HepG2 (cell line): Measurements from ENCODE around the gene ERBB4.

ENCODE experiments used
- KAT8 ChIP-seq: IDR thresholded peaks from 2 replicates; pipeline ENCODE4 v1.6.1; 2016; ENCODE audit warnings: missing genetic modification reagents, missing compliant biosample characterization
- MED13 ChIP-seq: sonication (generic); formaldehyde crosslinking; IDR thresholded peaks from 2 replicates; pipeline ENCODE4 v1.5.0; 2020; ENCODE audit warnings: missing genetic modification reagents
- YY1 ChIP-seq: IDR thresholded peaks from 2 replicates; pipeline ENCODE4 v1.6.1; 2011; ENCODE audit warnings: low read length, low read depth, moderate library complexity, mild to moderate bottlenecking; ENCODE audit not compliant: insufficient read depth, insufficient replicate concordance
- TF ChIP-seq, protein P1 (sequence below): IDR thresholded peaks from 2 replicates; pipeline ENCODE4 v1.6.1; 2012; ENCODE audit warnings: low read length, improper control_type of control experiment
- TF ChIP-seq, protein P2 (sequence below): IDR thresholded peaks from 2 replicates; pipeline ENCODE4 v1.6.1; 2016; ENCODE audit warnings: low read depth, borderline replicate concordance
- TF ChIP-seq, protein P3 (sequence below), 2 experiments: IDR thresholded peaks; 2 replicates each; pipeline ENCODE4 v1.6.1; 2011 to 2012; ENCODE audit warnings: low read length in 2 of 2, borderline replicate concordance in 1 of 2, low read depth in 1 of 2, mild to moderate bottlenecking in 1 of 2, moderate library complexity in 1 of 2
- TF ChIP-seq, protein P4 (sequence below): IDR thresholded peaks from 2 replicates; pipeline ENCODE4 v1.6.1; 2012; ENCODE audit warnings: inconsistent platforms

DNA sequence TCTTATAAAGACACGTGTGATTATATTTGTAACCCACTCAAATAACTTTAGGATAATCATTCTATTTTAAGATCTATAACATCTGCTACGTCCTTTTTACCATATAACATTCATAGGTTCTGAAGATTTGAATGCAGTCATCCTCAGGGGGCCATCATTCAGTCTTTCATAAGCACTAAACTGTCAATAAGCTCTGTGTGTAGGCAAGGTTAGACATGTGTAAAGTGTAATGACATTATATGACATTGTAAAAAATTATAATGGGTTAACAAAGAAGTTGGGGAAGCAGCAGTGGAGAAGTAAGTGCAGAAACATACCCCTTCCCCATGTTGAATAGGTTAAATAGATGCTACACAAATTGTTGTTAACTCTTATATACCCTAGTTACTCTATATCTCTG lies 845.9 kb downstream of the ERBB4 start:
- TF ChIP-seq, protein P1, sequence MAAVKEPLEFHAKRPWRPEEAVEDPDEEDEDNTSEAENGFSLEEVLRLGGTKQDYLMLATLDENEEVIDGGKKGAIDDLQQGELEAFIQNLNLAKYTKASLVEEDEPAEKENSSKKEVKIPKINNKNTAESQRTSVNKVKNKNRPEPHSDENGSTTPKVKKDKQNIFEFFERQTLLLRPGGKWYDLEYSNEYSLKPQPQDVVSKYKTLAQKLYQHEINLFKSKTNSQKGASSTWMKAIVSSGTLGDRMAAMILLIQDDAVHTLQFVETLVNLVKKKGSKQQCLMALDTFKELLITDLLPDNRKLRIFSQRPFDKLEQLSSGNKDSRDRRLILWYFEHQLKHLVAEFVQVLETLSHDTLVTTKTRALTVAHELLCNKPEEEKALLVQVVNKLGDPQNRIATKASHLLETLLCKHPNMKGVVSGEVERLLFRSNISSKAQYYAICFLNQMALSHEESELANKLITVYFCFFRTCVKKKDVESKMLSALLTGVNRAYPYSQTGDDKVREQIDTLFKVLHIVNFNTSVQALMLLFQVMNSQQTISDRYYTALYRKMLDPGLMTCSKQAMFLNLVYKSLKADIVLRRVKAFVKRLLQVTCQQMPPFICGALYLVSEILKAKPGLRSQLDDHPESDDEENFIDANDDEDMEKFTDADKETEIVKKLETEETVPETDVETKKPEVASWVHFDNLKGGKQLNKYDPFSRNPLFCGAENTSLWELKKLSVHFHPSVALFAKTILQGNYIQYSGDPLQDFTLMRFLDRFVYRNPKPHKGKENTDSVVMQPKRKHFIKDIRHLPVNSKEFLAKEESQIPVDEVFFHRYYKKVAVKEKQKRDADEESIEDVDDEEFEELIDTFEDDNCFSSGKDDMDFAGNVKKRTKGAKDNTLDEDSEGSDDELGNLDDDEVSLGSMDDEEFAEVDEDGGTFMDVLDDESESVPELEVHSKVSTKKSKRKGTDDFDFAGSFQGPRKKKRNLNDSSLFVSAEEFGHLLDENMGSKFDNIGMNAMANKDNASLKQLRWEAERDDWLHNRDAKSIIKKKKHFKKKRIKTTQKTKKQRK, result no peak
- TF ChIP-seq, protein P2, sequence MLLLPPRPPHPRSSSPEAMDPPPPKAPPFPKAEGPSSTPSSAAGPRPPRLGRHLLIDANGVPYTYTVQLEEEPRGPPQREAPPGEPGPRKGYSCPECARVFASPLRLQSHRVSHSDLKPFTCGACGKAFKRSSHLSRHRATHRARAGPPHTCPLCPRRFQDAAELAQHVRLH (CRISPR knock-in tag), result no peak
- TF ChIP-seq YY1, result no peak
- TF ChIP-seq, protein P3, sequence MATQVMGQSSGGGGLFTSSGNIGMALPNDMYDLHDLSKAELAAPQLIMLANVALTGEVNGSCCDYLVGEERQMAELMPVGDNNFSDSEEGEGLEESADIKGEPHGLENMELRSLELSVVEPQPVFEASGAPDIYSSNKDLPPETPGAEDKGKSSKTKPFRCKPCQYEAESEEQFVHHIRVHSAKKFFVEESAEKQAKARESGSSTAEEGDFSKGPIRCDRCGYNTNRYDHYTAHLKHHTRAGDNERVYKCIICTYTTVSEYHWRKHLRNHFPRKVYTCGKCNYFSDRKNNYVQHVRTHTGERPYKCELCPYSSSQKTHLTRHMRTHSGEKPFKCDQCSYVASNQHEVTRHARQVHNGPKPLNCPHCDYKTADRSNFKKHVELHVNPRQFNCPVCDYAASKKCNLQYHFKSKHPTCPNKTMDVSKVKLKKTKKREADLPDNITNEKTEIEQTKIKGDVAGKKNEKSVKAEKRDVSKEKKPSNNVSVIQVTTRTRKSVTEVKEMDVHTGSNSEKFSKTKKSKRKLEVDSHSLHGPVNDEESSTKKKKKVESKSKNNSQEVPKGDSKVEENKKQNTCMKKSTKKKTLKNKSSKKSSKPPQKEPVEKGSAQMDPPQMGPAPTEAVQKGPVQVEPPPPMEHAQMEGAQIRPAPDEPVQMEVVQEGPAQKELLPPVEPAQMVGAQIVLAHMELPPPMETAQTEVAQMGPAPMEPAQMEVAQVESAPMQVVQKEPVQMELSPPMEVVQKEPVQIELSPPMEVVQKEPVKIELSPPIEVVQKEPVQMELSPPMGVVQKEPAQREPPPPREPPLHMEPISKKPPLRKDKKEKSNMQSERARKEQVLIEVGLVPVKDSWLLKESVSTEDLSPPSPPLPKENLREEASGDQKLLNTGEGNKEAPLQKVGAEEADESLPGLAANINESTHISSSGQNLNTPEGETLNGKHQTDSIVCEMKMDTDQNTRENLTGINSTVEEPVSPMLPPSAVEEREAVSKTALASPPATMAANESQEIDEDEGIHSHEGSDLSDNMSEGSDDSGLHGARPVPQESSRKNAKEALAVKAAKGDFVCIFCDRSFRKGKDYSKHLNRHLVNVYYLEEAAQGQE (IDR thresholded peaks at IDR 0.05; ENCODE audit: borderline replicate concordance in 1 of 2, low read depth in 1 of 2, low read length in 2 of 2), result no peak
- no peak for TF ChIP-seq KAT8 (CRISPR knock-in tag)
- TF ChIP-seq, protein P4, sequence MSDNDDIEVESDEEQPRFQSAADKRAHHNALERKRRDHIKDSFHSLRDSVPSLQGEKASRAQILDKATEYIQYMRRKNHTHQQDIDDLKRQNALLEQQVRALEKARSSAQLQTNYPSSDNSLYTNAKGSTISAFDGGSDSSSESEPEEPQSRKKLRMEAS, result no peak
- no peak for TF ChIP-seq MED13 (CRISPR knock-in tag)
